Esophagus muscularis mucosa (tissue), 4 donors: ENCODE measurements around the gene CNOT3. TPM values are rescaled to one million over a fixed set of nuclear protein-coding genes. Genes with fewer than 3 reads are reported as not detected.

ENCODE experiments used
- DNase-seq: peaks from one replicate; pipeline ENCODE4 v3.0.0-alpha.2; 2017; ENCODE audit errors: extremely low spot score
- H3K27ac ChIP-seq, 4 donors: fragments of 200-600 bp; sonication (generic); replicated peaks in 1 of 4; 1 replicate in 3 of 4; 2 replicates in 1 of 4; pipeline ENCODE4 v1.5.1; 2016 to 2019; ENCODE audit warnings: mild to moderate bottlenecking in 1 of 4
- H3K27me3 ChIP-seq, 4 donors: fragments of 200-600 bp; sonication (generic); one replicate each; pipeline versions ENCODE4 v1.5.1 to v1.6.0; 2016 to 2019
- H3K36me3 ChIP-seq, 4 donors: fragments of 200-600 bp; sonication (generic); one replicate each; pipeline ENCODE4 v1.5.1; 2016 to 2019
- H3K4me1 ChIP-seq, 4 donors: fragments of 200-600 bp; sonication (generic); one replicate each; pipeline ENCODE4 v1.5.1; 2016 to 2019
- H3K4me3 ChIP-seq, 4 donors: fragments of 200-600 bp; sonication (generic); 1 replicate in 2 of 4; 2 replicates in 2 of 4; pipeline ENCODE4 v1.5.1; 2016 to 2019; ENCODE audit warnings: mild to moderate bottlenecking in 4 of 4, moderate library complexity in 1 of 4
- H3K9me3 ChIP-seq, 4 donors: fragments of 200-600 bp; sonication (generic); 1 replicate in 3 of 4; 2 replicates in 1 of 4; pipeline ENCODE4 v1.5.1; 2016 to 2019
- EP300 ChIP-seq: sonication (generic); formaldehyde crosslinking; IDR thresholded peaks from one replicate; pipeline ENCODE4 v1.6.1; 2017; ENCODE audit warnings: antibody characterized with exemption
- POLR2A ChIP-seq: fragments of 450-650 bp; IDR thresholded peaks from one replicate; pipeline ENCODE4 v1.6.1; 2017; ENCODE audit warnings: antibody characterized with exemption, moderate library complexity, mild to moderate bottlenecking, low read depth
- POLR2AphosphoS5 ChIP-seq, 2 donors: sonication (generic); formaldehyde crosslinking; IDR thresholded peaks; one replicate each; pipeline ENCODE4 v1.6.1; 2017; ENCODE audit warnings: antibody characterized with exemption in 2 of 2
- WGBS: methylation state at CpG from one replicate; pipeline ENCODE4 v1.1.5; 2018; 5-methylcytosine and 5-hydroxymethylcytosine counted together
- intact Hi-C: fragments of 100-400 bp; cut with DNase I; formaldehyde crosslinking; loops from one replicate; pipeline ENCODE4 v1.15.1; 2023
- total RNA-seq, 4 donors: library from RNA; depleted of rRNA; stranded (reverse); fragments of >200 nt; gene quantifications; one replicate each; pipeline versions ENCODE4 v1.1.0 to v1.2.1, GENCODE V29; 2016
- TF ChIP-seq, protein P1 (sequence below), 3 experiments: fragments of 200-600 bp in 2 of 3; fragments of 450-650 bp in 1 of 3; sonication (generic) in 2 of 3; IDR thresholded peaks; one replicate each; pipeline ENCODE4 v1.5.1; 2017 to 2019; ENCODE audit warnings: antibody characterized with exemption in 3 of 3, mild to moderate bottlenecking in 2 of 3, moderate library complexity in 1 of 3

The CNOT3 gene
- total RNA-seq, 4 donors from 2014 or later, result 15.1 to 25.3 (median 21.1) TPM

- intact Hi-C loops, result no loop called here
- WGBS, result 96% methylated on average over 9 of the region's 10 CpGs
- Histone ChIP-seq H3K9me3 (no peaks in the 10 kb centered on the region), H3K27ac (no peak overlapping the region), H3K4me1 (peaks cover 9 to 11% (median 11%) of the 10 kb centered on the region in 4 donors), H3K36me3 (peaks cover 51 to 83% (median 80%) of the 10 kb centered on the region in 4 donors), H3K27me3 (no peaks in the 10 kb centered on the region), H3K4me3 (no peak overlapping the region)
- no peak for DNase-seq
- TF ChIP-seq POLR2AphosphoS5 (IDR thresholded peaks at IDR 0.05) (no peak), POLR2A (no peak), EP300 (no peak)
- TF ChIP-seq, protein P1, sequence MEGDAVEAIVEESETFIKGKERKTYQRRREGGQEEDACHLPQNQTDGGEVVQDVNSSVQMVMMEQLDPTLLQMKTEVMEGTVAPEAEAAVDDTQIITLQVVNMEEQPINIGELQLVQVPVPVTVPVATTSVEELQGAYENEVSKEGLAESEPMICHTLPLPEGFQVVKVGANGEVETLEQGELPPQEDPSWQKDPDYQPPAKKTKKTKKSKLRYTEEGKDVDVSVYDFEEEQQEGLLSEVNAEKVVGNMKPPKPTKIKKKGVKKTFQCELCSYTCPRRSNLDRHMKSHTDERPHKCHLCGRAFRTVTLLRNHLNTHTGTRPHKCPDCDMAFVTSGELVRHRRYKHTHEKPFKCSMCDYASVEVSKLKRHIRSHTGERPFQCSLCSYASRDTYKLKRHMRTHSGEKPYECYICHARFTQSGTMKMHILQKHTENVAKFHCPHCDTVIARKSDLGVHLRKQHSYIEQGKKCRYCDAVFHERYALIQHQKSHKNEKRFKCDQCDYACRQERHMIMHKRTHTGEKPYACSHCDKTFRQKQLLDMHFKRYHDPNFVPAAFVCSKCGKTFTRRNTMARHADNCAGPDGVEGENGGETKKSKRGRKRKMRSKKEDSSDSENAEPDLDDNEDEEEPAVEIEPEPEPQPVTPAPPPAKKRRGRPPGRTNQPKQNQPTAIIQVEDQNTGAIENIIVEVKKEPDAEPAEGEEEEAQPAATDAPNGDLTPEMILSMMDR (IDR thresholded peaks at IDR 0.05), result no peak
Measured at GRCh38 chr19:54121259-54121658, 16.3 kb upstream of the CNOT3 start.

GRCh38 chr19:54123682-54124081 is 13.9 kb upstream of the CNOT3 start:
- TF ChIP-seq, protein P1 (IDR thresholded peaks at IDR 0.05), result no peak
- no peak for TF ChIP-seq POLR2AphosphoS5 (IDR thresholded peaks at IDR 0.05)
- no peak for TF ChIP-seq POLR2A
- no peak for TF ChIP-seq EP300
- no peak for DNase-seq
- intact Hi-C loops, result no loop called here
- no peaks in the 10 kb centered on the region for H3K4me1 ChIP-seq
- H3K36me3 ChIP-seq, result peaks cover 69 to 100% (median 99%) of the 10 kb centered on the region in 4 donors
- H3K9me3 ChIP-seq, result no peaks in the 10 kb centered on the region
- no peak overlapping the region for H3K27ac ChIP-seq
- H3K27me3 ChIP-seq, result no peaks in the 10 kb centered on the region
- H3K4me3 ChIP-seq, result no peak overlapping the region
- 87% methylated on average over 6 of the region's 17 CpGs for WGBS

GRCh38 chr19:54124393-54124792 is 13.2 kb upstream of the CNOT3 start:
- H3K4me3 ChIP-seq, result no peak overlapping the region
- no peaks in the 10 kb centered on the region for H3K27me3 ChIP-seq
- WGBS, result 92% methylated on average over 17 of the region's 19 CpGs
- no peaks in the 10 kb centered on the region for H3K4me1 ChIP-seq
- H3K27ac ChIP-seq, result no peak overlapping the region
- no peak for DNase-seq
- no peaks in the 10 kb centered on the region for H3K9me3 ChIP-seq
- intact Hi-C loops, result no loop called here
- peaks cover 75 to 100% (median 99%) of the 10 kb centered on the region in 4 donors for H3K36me3 ChIP-seq
- TF ChIP-seq EP300 (no peak), POLR2AphosphoS5 (IDR thresholded peaks at IDR 0.05) (no peak), POLR2A (no peak)
- TF ChIP-seq, protein P1 (IDR thresholded peaks at IDR 0.05), result no peak

- intact Hi-C loops, result no loop called here
- DNase-seq, result no peak
- Histone ChIP-seq H3K36me3 (peaks cover 83 to 99% (median 97%) of the 10 kb centered on the region in 4 donors), H3K27me3 (no peaks in the 10 kb centered on the region), H3K4me1 (no peaks in the 10 kb centered on the region), H3K4me3 (no peak overlapping the region), H3K9me3 (no peaks in the 10 kb centered on the region), H3K27ac (no peak overlapping the region)
- WGBS, result 90% methylated on average over 5 of the region's 9 CpGs
- no peak for TF ChIP-seq POLR2AphosphoS5 (IDR thresholded peaks at IDR 0.05)
- no peak for TF ChIP-seq EP300
- TF ChIP-seq, protein P1 (IDR thresholded peaks at IDR 0.05), result no peak
- no peak for TF ChIP-seq POLR2A
Measured at GRCh38 chr19:54125713-54126112, 11.8 kb upstream of the CNOT3 start.
